ENCODE measurements around the gene GRSF1. TPM values are rescaled to one million over a fixed set of nuclear protein-coding genes. Genes with fewer than 3 reads are reported as not detected.

GRSF1 gene
- total RNA-seq (100 to 1,000 TPM in 1 of 9 donors, 10 to 100 TPM in 8; 70.7 to 114 (median 89.2) TPM), polyA plus RNA-seq (10 to 100 TPM; 37.6 to 85.2 TPM)
- long read RNA-seq, donor 1, full-length matches to known transcripts: 228 of 254 reads
- long read RNA-seq, donor 1, partial matches to known transcripts: 7 of 254 reads
- long read RNA-seq, donor 1, other reads (novel, unspliced or antisense): 19 of 254 reads
- long read RNA-seq, donor 2, full-length matches to known transcripts: 256 of 290 reads
- long read RNA-seq, donor 2, partial matches to known transcripts: 11 of 290 reads
- long read RNA-seq, donor 2, other reads (novel, unspliced or antisense): 23 of 290 reads
- long read RNA-seq, donor 3, full-length matches to known transcripts: 155 of 176 reads
- long read RNA-seq, donor 3, partial matches to known transcripts: 6 of 176 reads
- long read RNA-seq, donor 3, other reads (novel, unspliced or antisense): 15 of 176 reads

DNA sequence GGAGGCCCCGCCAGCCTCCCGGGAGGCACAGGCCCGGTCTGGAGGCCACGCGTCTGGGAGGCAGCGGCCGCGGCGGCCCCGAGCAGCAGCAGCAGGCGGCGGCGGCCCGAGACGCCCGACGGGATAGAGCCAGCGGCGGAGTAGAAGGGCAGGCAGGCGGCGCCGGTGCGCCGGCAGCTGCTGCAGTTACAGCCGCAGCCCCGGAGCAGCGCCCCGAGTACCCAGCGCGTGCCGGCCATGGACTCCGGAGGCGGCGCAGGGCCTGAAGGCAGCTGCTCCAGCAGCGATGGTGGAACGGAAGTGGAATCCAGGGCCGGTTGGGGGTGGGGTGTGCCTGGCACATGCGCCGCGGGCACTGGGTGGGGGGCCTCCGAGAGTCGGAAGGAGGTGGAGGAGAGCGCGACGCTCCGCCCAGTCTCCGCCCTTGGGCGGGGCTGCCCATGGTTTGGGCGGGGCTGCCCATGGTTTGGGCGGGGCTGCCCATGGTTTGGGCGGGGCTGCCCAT, at the start of gene GRSF1:
TSS of gene GRSF1 (minus strand) at position 302 of the 505 bp plus-strand sequence. CDS start at position 239, 63 bp downstream.
- peak in 1 of 2 donors; percentile 62 for TF ChIP-seq POLR2A (IDR thresholded peaks at IDR 0.05)
- TF ChIP-seq, protein P1, sequence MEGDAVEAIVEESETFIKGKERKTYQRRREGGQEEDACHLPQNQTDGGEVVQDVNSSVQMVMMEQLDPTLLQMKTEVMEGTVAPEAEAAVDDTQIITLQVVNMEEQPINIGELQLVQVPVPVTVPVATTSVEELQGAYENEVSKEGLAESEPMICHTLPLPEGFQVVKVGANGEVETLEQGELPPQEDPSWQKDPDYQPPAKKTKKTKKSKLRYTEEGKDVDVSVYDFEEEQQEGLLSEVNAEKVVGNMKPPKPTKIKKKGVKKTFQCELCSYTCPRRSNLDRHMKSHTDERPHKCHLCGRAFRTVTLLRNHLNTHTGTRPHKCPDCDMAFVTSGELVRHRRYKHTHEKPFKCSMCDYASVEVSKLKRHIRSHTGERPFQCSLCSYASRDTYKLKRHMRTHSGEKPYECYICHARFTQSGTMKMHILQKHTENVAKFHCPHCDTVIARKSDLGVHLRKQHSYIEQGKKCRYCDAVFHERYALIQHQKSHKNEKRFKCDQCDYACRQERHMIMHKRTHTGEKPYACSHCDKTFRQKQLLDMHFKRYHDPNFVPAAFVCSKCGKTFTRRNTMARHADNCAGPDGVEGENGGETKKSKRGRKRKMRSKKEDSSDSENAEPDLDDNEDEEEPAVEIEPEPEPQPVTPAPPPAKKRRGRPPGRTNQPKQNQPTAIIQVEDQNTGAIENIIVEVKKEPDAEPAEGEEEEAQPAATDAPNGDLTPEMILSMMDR (IDR thresholded peaks at IDR 0.05): peak in 4 of 12 donors; percentile 12 to 42 (median 26)
- DNase-seq: peak; percentile 95 to 98 (median 96)
- H3K4me3 ChIP-seq: peak within 1 kb of the TSS; percentile 58 to 100 (median 92)
- WGBS, 4 donors: 0 to 1% (median 0%) methylated on average over 13 to 50 of the region's 51 CpGs; no CpG with 5 or more reads in 1 of the 4 donors
- H3K27ac ChIP-seq: peak within 1 kb of the TSS; percentile 80 to 99 (median 96)
- peaks cover 0 to 31% (median 19%) of the 10 kb centered on the region in 12 donors for H3K4me1 ChIP-seq
- intact Hi-C loops (cut with DNase I): loop anchor here (1.0 to 10.0 kb wide), 18 partner anchors 55 to 168 kb away; partner anchors contain the start of genes DCK (in 7 of the 10), MOB1B (in 6 of the 10) and UTP3 (in 3 of the 10)
- H3K36me3 ChIP-seq: peaks cover 0 to 15% (median 11%) of the 10 kb centered on the region in 9 donors
- H3K9me3 ChIP-seq: no peaks in the 10 kb centered on the region
- ATAC-seq: peak; percentile 96 to 99 (median 97)
- no peaks in the 10 kb centered on the region for H3K27me3 ChIP-seq

- Histone ChIP-seq H3K4me3 (no peak overlapping the region), H3K36me3 (no peaks in the 10 kb centered on the region), H3K4me1 (no peaks in the 10 kb centered on the region), H3K9me3 (peaks cover 0 to 6% (median 0%) of the 10 kb centered on the region in 12 donors), H3K27ac (no peak overlapping the region), H3K27me3 (no peaks in the 10 kb centered on the region)
- DNase-seq (no peak), ATAC-seq (no peak)
- intact Hi-C loops (cut with DNase I): loop anchor here in 2 of 10 donors (5.0 kb wide), 2 partner anchors 33 to 38 kb away; no protein-coding TSS in a partner anchor
- 51 to 59% (median 55%) methylated on average over 6 of the region's 6 CpGs for WGBS, 4 donors
- TF ChIP-seq POLR2A (IDR thresholded peaks at IDR 0.05): no peak
- TF ChIP-seq, protein P1 (IDR thresholded peaks at IDR 0.05): peak in 1 of 12 donors; percentile 15
Observed at GRCh38 chr4:70885174-70885573, 45.5 kb upstream of the GRSF1 start.

- Histone ChIP-seq H3K36me3 (no peaks in the 10 kb centered on the region), H3K27ac (no peak overlapping the region), H3K27me3 (no peaks in the 10 kb centered on the region), H3K9me3 (peaks cover 0 to 6% (median 0%) of the 10 kb centered on the region in 12 donors), H3K4me3 (no peak overlapping the region), H3K4me1 (no peaks in the 10 kb centered on the region)
- ATAC-seq (no peak), DNase-seq (no peak)
- WGBS, 4 donors: 78 to 84% (median 81%) methylated on average over 3 of the region's 3 CpGs
- TF ChIP-seq, protein P1 (IDR thresholded peaks at IDR 0.05): no peak
- no peak for TF ChIP-seq POLR2A (IDR thresholded peaks at IDR 0.05)
- intact Hi-C loops (cut with DNase I): no loop called here
Observed at GRCh38 chr4:70880739-70881138, 41.0 kb upstream of the GRSF1 start.

DNA sequence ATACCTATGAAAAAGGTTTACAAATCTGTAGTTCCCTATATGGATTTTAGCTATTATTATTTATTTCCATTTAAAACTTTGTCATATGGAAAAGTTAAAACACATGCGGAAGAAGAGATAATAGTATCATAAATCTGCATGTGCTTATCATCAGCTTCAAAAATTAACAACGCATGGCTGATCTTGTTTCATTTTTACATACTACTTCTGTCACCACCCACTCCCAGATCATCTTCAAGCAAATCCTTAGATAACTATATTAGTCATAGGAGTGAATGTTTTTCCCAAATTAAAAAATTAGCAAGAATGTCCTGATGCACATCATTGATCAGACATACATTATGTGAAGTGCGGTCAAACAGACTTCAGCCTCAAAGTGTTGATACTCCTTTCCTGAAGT, 37.9 kb upstream of the GRSF1 start:
- TF ChIP-seq POLR2A (IDR thresholded peaks at IDR 0.05): no peak
- TF ChIP-seq, protein P1 (IDR thresholded peaks at IDR 0.05): no peak
- ATAC-seq: no peak
- H3K27me3 ChIP-seq: no peaks in the 10 kb centered on the region
- no peak overlapping the region for H3K4me3 ChIP-seq
- intact Hi-C loops (cut with DNase I): no loop called here
- DNase-seq: no peak
- H3K9me3 ChIP-seq: no peaks in the 10 kb centered on the region
- WGBS, 4 donors: 74 to 82% (median 79%) methylated on average over 3 of the region's 3 CpGs
- H3K27ac ChIP-seq: no peak overlapping the region
- no peaks in the 10 kb centered on the region for H3K36me3 ChIP-seq
- H3K4me1 ChIP-seq: no peaks in the 10 kb centered on the region
